ENCODE results near the gene C20orf173. TPM values are rescaled to one million over a fixed set of nuclear protein-coding genes. Genes with fewer than 3 reads are reported as not detected.

C20orf173 gene
- total and polyA plus RNA-seq, 2 of the 13 experiments (the other 11 are each of a cell fraction or from before 2014, with no cell fraction given), result not detected

DNA sequence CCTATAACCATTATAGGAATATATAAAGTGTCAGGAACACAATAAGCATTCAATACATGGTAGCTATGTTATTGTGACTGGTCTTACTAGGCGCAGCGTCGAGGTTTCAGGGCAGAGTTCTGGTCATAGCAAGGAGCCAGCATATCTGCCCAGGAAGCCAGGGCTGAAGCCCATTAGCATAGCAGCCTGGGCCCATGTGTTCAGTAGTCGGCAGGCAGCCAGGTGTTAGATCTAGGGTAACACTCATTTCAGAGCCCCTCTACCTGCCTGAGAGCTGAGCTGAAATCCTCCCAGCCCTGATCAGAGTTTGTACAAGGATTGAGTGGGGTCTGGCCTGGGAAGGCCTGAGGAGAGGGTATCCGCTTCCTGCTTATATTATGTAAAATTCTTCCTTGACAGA is 32.1 kb downstream of the C20orf173 start:
- in situ Hi-C loops (cut with HindIII; ENCODE audit: extremely low pct_ligation_motif_present, low pct_unique_long_range_greater_than_20kb) (no loop called here), intact Hi-C loops (cut with micrococcal nuclease; ENCODE audit: unreplicated experiment) (no loop called here)
- Histone ChIP-seq H3K9me3 (ENCODE audit: low read length) (no peaks in the 10 kb centered on the region), H3K27ac (ENCODE audit: extremely low read length, insufficient read depth, low read length) (no peak overlapping the region), H3K79me2 (ENCODE audit: insufficient read depth, low read length) (no peaks in the 10 kb centered on the region), H4K20me1 (ENCODE audit: insufficient read depth, low read length) (no peaks in the 10 kb centered on the region), H3K4me2 (ENCODE audit: low read depth, low read length) (no peak overlapping the region), H3K36me3 (replicated peaks in 1 of 2; ENCODE audit: control insufficient read depth in 1 of 2, insufficient read depth in 2 of 2, low read length in 2 of 2) (peaks cover 74 to 97% of the 10 kb centered on the region in 2 experiments), H3K9ac (ENCODE audit: insufficient read depth, low read depth, low read length) (no peak overlapping the region), H3K4me1 (ENCODE audit: insufficient read depth, low read length) (no peaks in the 10 kb centered on the region), H3K4me3 (replicated peaks in 1 of 3; ENCODE audit: insufficient read depth in 1 of 3, low read depth in 2 of 3, low read length in 3 of 3) (no peak overlapping the region), H3K27me3 (ENCODE audit: control insufficient read depth in 1 of 2, insufficient read depth in 2 of 2, low read length in 2 of 2) (no peaks in the 10 kb centered on the region), H2AFZ (ENCODE audit: low read length) (no peak overlapping the region)
- FAIRE-seq (no peak), ATAC-seq (no peak), DNase-seq (ENCODE audit: low spot score) (no peak)
- ChIA-PET POLR2A (no interaction called here), CTCF (ENCODE audit: low intra/inter-chr PET ratio, low total read pairs) (no interaction called here)
- BruUV-seq (replicated peaks), result no TSS peak
- 91% methylated on average over 5 of the region's 5 CpGs for WGBS (ENCODE audit: low lambda C conversion rate)
- TF ChIP-seq SP140L (CRISPR knock-in tag; IDR thresholded peaks at IDR 0.05; ENCODE audit: borderline replicate concordance) (no peak), ZKSCAN8 (CRISPR knock-in tag; IDR thresholded peaks at IDR 0.05; ENCODE audit: borderline replicate concordance) (no peak), ZBTB7A (CRISPR knock-in tag; IDR thresholded peaks at IDR 0.05) (no peak), ZNF841 (CRISPR knock-in tag; IDR thresholded peaks at IDR 0.05; ENCODE audit: borderline replicate concordance) (no peak), ZFX (CRISPR knock-in tag; IDR thresholded peaks at IDR 0.05; ENCODE audit: low read depth) (no peak), NKX3-1 (CRISPR knock-in tag; IDR thresholded peaks at IDR 0.05) (no peak), SIN3B (IDR thresholded peaks at IDR 0.05; ENCODE audit: low read length) (no peak)
- TF ChIP-seq, protein P1, sequence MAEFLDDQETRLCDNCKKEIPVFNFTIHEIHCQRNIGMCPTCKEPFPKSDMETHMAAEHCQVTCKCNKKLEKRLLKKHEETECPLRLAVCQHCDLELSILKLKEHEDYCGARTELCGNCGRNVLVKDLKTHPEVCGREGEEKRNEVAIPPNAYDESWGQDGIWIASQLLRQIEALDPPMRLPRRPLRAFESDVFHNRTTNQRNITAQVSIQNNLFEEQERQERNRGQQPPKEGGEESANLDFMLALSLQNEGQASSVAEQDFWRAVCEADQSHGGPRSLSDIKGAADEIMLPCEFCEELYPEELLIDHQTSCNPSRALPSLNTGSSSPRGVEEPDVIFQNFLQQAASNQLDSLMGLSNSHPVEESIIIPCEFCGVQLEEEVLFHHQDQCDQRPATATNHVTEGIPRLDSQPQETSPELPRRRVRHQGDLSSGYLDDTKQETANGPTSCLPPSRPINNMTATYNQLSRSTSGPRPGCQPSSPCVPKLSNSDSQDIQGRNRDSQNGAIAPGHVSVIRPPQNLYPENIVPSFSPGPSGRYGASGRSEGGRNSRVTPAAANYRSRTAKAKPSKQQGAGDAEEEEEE (CRISPR knock-in tag; IDR thresholded peaks at IDR 0.05; ENCODE audit: borderline replicate concordance), result no peak
- TF ChIP-seq, protein P2, sequence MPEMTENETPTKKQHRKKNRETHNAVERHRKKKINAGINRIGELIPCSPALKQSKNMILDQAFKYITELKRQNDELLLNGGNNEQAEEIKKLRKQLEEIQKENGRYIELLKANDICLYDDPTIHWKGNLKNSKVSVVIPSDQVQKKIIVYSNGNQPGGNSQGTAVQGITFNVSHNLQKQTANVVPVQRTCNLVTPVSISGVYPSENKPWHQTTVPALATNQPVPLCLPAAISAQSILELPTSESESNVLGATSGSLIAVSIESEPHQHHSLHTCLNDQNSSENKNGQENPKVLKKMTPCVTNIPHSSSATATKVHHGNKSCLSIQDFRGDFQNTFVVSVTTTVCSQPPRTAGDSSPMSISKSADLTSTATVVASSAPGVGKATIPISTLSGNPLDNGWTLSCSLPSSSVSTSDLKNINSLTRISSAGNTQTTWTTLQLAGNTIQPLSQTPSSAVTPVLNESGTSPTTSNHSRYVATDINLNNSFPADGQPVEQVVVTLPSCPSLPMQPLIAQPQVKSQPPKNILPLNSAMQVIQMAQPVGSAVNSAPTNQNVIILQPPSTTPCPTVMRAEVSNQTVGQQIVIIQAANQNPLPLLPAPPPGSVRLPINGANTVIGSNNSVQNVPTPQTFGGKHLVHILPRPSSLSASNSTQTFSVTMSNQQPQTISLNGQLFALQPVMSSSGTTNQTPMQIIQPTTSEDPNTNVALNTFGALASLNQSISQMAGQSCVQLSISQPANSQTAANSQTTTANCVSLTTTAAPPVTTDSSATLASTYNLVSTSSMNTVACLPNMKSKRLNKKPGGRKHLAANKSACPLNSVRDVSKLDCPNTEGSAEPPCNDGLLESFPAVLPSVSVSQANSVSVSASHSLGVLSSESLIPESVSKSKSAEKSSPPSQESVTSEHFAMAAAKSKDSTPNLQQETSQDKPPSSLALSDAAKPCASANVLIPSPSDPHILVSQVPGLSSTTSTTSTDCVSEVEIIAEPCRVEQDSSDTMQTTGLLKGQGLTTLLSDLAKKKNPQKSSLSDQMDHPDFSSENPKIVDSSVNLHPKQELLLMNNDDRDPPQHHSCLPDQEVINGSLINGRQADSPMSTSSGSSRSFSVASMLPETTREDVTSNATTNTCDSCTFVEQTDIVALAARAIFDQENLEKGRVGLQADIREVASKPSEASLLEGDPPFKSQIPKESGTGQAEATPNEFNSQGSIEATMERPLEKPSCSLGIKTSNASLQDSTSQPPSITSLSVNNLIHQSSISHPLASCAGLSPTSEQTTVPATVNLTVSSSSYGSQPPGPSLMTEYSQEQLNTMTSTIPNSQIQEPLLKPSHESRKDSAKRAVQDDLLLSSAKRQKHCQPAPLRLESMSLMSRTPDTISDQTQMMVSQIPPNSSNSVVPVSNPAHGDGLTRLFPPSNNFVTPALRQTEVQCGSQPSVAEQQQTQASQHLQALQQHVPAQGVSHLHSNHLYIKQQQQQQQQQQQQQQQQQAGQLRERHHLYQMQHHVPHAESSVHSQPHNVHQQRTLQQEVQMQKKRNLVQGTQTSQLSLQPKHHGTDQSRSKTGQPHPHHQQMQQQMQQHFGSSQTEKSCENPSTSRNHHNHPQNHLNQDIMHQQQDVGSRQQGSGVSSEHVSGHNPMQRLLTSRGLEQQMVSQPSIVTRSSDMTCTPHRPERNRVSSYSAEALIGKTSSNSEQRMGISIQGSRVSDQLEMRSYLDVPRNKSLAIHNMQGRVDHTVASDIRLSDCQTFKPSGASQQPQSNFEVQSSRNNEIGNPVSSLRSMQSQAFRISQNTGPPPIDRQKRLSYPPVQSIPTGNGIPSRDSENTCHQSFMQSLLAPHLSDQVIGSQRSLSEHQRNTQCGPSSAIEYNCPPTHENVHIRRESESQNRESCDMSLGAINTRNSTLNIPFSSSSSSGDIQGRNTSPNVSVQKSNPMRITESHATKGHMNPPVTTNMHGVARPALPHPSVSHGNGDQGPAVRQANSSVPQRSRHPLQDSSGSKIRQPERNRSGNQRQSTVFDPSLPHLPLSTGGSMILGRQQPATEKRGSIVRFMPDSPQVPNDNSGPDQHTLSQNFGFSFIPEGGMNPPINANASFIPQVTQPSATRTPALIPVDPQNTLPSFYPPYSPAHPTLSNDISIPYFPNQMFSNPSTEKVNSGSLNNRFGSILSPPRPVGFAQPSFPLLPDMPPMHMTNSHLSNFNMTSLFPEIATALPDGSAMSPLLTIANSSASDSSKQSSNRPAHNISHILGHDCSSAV (CRISPR knock-in tag; IDR thresholded peaks at IDR 0.05; ENCODE audit: borderline replicate concordance), result no peak
- TF ChIP-seq, protein P3, sequence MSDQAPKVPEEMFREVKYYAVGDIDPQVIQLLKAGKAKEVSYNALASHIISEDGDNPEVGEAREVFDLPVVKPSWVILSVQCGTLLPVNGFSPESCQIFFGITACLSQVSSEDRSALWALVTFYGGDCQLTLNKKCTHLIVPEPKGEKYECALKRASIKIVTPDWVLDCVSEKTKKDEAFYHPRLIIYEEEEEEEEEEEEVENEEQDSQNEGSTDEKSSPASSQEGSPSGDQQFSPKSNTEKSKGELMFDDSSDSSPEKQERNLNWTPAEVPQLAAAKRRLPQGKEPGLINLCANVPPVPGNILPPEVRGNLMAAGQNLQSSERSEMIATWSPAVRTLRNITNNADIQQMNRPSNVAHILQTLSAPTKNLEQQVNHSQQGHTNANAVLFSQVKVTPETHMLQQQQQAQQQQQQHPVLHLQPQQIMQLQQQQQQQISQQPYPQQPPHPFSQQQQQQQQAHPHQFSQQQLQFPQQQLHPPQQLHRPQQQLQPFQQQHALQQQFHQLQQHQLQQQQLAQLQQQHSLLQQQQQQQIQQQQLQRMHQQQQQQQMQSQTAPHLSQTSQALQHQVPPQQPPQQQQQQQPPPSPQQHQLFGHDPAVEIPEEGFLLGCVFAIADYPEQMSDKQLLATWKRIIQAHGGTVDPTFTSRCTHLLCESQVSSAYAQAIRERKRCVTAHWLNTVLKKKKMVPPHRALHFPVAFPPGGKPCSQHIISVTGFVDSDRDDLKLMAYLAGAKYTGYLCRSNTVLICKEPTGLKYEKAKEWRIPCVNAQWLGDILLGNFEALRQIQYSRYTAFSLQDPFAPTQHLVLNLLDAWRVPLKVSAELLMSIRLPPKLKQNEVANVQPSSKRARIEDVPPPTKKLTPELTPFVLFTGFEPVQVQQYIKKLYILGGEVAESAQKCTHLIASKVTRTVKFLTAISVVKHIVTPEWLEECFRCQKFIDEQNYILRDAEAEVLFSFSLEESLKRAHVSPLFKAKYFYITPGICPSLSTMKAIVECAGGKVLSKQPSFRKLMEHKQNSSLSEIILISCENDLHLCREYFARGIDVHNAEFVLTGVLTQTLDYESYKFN (CRISPR knock-in tag; conservative IDR thresholded peaks at IDR 0.05), result no peak
- TF ChIP-seq, protein P4, sequence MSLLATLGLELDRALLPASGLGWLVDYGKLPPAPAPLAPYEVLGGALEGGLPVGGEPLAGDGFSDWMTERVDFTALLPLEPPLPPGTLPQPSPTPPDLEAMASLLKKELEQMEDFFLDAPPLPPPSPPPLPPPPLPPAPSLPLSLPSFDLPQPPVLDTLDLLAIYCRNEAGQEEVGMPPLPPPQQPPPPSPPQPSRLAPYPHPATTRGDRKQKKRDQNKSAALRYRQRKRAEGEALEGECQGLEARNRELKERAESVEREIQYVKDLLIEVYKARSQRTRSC (CRISPR knock-in tag; IDR thresholded peaks at IDR 0.05; ENCODE audit: low read depth), result no peak
